ENCODE data around the gene LRMDA. TPM values are rescaled to one million over a fixed set of nuclear protein-coding genes. Genes with fewer than 3 reads are reported as not detected.

The LRMDA gene
- total and polyA plus RNA-seq, 7 donors, result 1.0 to 5.7 (median 2.5) TPM

GRCh38 chr10:75588031-75588430 is 156.6 kb downstream of the LRMDA start:
- H3K4me3 ChIP-seq, result no peak overlapping the region
- no peaks in the 10 kb centered on the region for H3K9me3 ChIP-seq
- peaks cover 0 to 9% (median 4%) of the 10 kb centered on the region in 3 donors for H3K27me3 ChIP-seq (ENCODE audit: insufficient read depth in 3 of 3, low read length in 2 of 3)
- TF ChIP-seq CTCF (IDR thresholded peaks at IDR 0.05), result no peak
- H3K4me1 ChIP-seq, result no peaks in the 10 kb centered on the region
- ATAC-seq (no peak), DNase-seq (no peak)
- no peaks in the 10 kb centered on the region for H3K36me3 ChIP-seq (ENCODE audit: insufficient read depth in 1 of 2, low read depth in 1 of 2)
- intact Hi-C loops (cut with DNase I), result no loop called here
- 53 to 63% (median 57%) methylated on average over 1 of the region's 1 CpG for WGBS, 3 donors
- H3K27ac ChIP-seq, result no peak overlapping the region

GRCh38 chr10:75589895-75590654 is 158.7 kb downstream of the LRMDA start:
- Histone ChIP-seq H3K9me3 (no peaks in the 10 kb centered on the region), H3K4me1 (no peaks in the 10 kb centered on the region), H3K4me3 (no peak overlapping the region), H3K27ac (no peak overlapping the region), H3K36me3 (ENCODE audit: insufficient read depth in 1 of 2, low read depth in 1 of 2) (no peaks in the 10 kb centered on the region), H3K27me3 (ENCODE audit: insufficient read depth in 3 of 3, low read length in 2 of 3) (peaks cover 0 to 9% (median 4%) of the 10 kb centered on the region in 3 donors)
- DNase-seq (no peak), ATAC-seq (no peak)
- no peak for TF ChIP-seq CTCF (IDR thresholded peaks at IDR 0.05)
- intact Hi-C loops (cut with DNase I), result no loop called here
- 93 to 99% (median 96%) methylated on average over 3 of the region's 3 CpGs for WGBS, 3 donors

- WGBS, 3 donors, result 55 to 63% (median 58%) methylated on average over 31 of the region's 31 CpGs
- H3K9me3 ChIP-seq, result no peaks in the 10 kb centered on the region
- intact Hi-C loops (cut with DNase I), result no loop called here
- H3K27me3 ChIP-seq (ENCODE audit: insufficient read depth in 3 of 3, low read length in 2 of 3), result peaks cover 0 to 9% (median 4%) of the 10 kb centered on the region in 3 donors
- TF ChIP-seq CTCF (IDR thresholded peaks at IDR 0.05), result no peak
- H3K27ac ChIP-seq, result no peak overlapping the region
- H3K4me3 ChIP-seq, result peak overlapping the region; percentile 38
- H3K36me3 ChIP-seq (ENCODE audit: insufficient read depth in 1 of 2, low read depth in 1 of 2), result no peaks in the 10 kb centered on the region
- no peaks in the 10 kb centered on the region for H3K4me1 ChIP-seq
- DNase-seq (no peak), ATAC-seq (no peak)
These were observed 160.8 kb downstream of the LRMDA start for GRCh38 chr10:75592151-75592787.

GRCh38 chr10:75592791-75593643 is 161.6 kb downstream of the LRMDA start:
- ATAC-seq (no peak), DNase-seq (no peak)
- Histone ChIP-seq H3K27ac (no peak overlapping the region), H3K9me3 (no peaks in the 10 kb centered on the region), H3K27me3 (ENCODE audit: insufficient read depth in 3 of 3, low read length in 2 of 3) (peaks cover 0 to 9% (median 4%) of the 10 kb centered on the region in 3 donors), H3K36me3 (ENCODE audit: insufficient read depth in 1 of 2, low read depth in 1 of 2) (no peaks in the 10 kb centered on the region), H3K4me3 (peak overlapping the region; percentile 38), H3K4me1 (no peaks in the 10 kb centered on the region)
- WGBS, 3 donors, result 44 to 52% (median 48%) methylated on average over 8 of the region's 8 CpGs
- intact Hi-C loops (cut with DNase I), result no loop called here
- TF ChIP-seq CTCF (IDR thresholded peaks at IDR 0.05), result no peak
